GM23338 (cell line): ENCODE measurements around the gene XKR7. TPM values are rescaled to one million over a fixed set of nuclear protein-coding genes. Genes with fewer than 3 reads are reported as not detected.

ENCODE experiments used
- ATAC-seq: fragments of 200-7000 bp; cut with Tn5 transposase; 3 replicates; pipeline ENCODE4 v1.9.1; 2020
- DNase-seq: peaks from one replicate; pipeline ENCODE4 v3.0.0-alpha.2; 2015; ENCODE audit warnings: low spot score
- H2AFZ ChIP-seq: fragments of 200-600 bp; sonication (generic); 2 replicates; pipeline ENCODE4 v1.8.0; 2016; ENCODE audit warnings: antibody characterized with exemption, mild to moderate bottlenecking, moderate library complexity
- H3F3A ChIP-seq: fragments of 200-600 bp; sonication (generic); replicated peaks from 2 replicates; pipeline ENCODE4 v1.8.0; 2017; ENCODE audit warnings: antibody characterized with exemption, mixed run types, low read depth
- H3K27ac ChIP-seq: fragments of 200-600 bp; sonication (generic); 2 replicates; pipeline ENCODE4 v1.6.1; 2016; ENCODE audit warnings: low read depth
- H3K27me3 ChIP-seq: fragments of 200-600 bp; sonication (generic); 2 replicates; pipeline ENCODE4 v1.8.0; 2016; ENCODE audit warnings: mild to moderate bottlenecking, mixed run types, moderate library complexity; ENCODE audit not compliant: insufficient read depth
- H3K36me3 ChIP-seq: fragments of 200-600 bp; sonication (generic); 2 replicates; pipeline ENCODE4 v1.8.0; 2016; ENCODE audit warnings: mild to moderate bottlenecking; ENCODE audit not compliant: insufficient read depth
- H3K4me1 ChIP-seq: fragments of 200-600 bp; sonication (generic); 2 replicates; pipeline ENCODE4 v1.8.0; 2016; ENCODE audit warnings: mild to moderate bottlenecking, moderate library complexity; ENCODE audit not compliant: insufficient read depth
- H3K4me2 ChIP-seq: fragments of 200-600 bp; sonication (generic); 2 replicates; pipeline ENCODE4 v1.7.1; 2017; ENCODE audit warnings: mixed run types
- H3K4me3 ChIP-seq: fragments of 200-600 bp; sonication (generic); 2 replicates; pipeline ENCODE4 v1.6.1; 2016; ENCODE audit warnings: mixed run types
- H3K79me2 ChIP-seq: fragments of 200-600 bp; sonication (generic); replicated peaks from 2 replicates; pipeline ENCODE4 v1.8.0; 2017; ENCODE audit warnings: mild to moderate bottlenecking; ENCODE audit not compliant: insufficient read depth
- H3K9me2 ChIP-seq: fragments of 200-600 bp; sonication (generic); 2 replicates; pipeline ENCODE4 v1.8.0; 2017; ENCODE audit not compliant: insufficient read depth
- H4K20me1 ChIP-seq: fragments of 200-600 bp; sonication (generic); replicated peaks from 2 replicates; pipeline ENCODE4 v1.8.0; 2017; ENCODE audit warnings: mild to moderate bottlenecking; ENCODE audit not compliant: insufficient read depth
- H3K27ac Mint-ChIP-seq: 2 replicates; pipeline ENCODE4 v1.8.0; 2020; ENCODE audit warnings: inconsistent platforms, mild to moderate bottlenecking, moderate library complexity, mixed read lengths
- H3K27me3 Mint-ChIP-seq: 3 replicates; pipeline ENCODE4 v1.8.0; 2022; ENCODE audit warnings: low read depth, mild to moderate bottlenecking, moderate library complexity, mixed read lengths, inconsistent platforms; ENCODE audit not compliant: insufficient read depth, poor library complexity
- H3K36me3 Mint-ChIP-seq: 3 replicates; pipeline ENCODE4 v1.8.0; 2021; ENCODE audit warnings: low read depth, mild to moderate bottlenecking, inconsistent platforms, moderate library complexity, mixed read lengths
- H3K4me1 Mint-ChIP-seq: 3 replicates; pipeline ENCODE4 v1.8.0; 2020; ENCODE audit warnings: mild to moderate bottlenecking, inconsistent platforms, mixed read lengths
- H3K4me3 Mint-ChIP-seq: 3 replicates; pipeline ENCODE4 v1.8.0; 2021; ENCODE audit warnings: moderate library complexity, mild to moderate bottlenecking, inconsistent platforms, mixed read lengths
- H3K9me3 Mint-ChIP-seq: 3 replicates; pipeline ENCODE4 v1.8.0; 2020; ENCODE audit warnings: moderate library complexity, mild to moderate bottlenecking, inconsistent platforms, mixed read lengths
- CREB1 ChIP-seq: fragments of 250-450 bp; sonication (Bioruptor Pico); IDR thresholded peaks from 2 replicates; pipeline ENCODE4 v1.5.0; 2020; ENCODE audit warnings: low read depth, mild to moderate bottlenecking, moderate library complexity
- EZH2 ChIP-seq: fragments of 200-600 bp; sonication (generic); IDR thresholded peaks from one replicate; pipeline ENCODE4 v1.8.0; 2017; ENCODE audit warnings: antibody characterized with exemption, mild to moderate bottlenecking, low read depth; ENCODE audit not compliant: unreplicated experiment
- EZH2phosphoT487 ChIP-seq: fragments of 200-600 bp; sonication (generic); IDR thresholded peaks from one replicate; pipeline ENCODE4 v1.8.1; 2018; ENCODE audit warnings: antibody characterized with exemption; ENCODE audit not compliant: unreplicated experiment
- JUNB ChIP-seq: IDR thresholded peaks from one replicate; pipeline ENCODE4 v1.6.1; 2016; ENCODE audit warnings: antibody characterized with exemption; ENCODE audit not compliant: unreplicated experiment
- NANOG ChIP-seq: IDR thresholded peaks from 2 replicates; pipeline ENCODE4 v1.6.1; 2016; ENCODE audit warnings: antibody characterized with exemption, borderline replicate concordance
- STAT1 ChIP-seq: IDR thresholded peaks from one replicate; pipeline ENCODE4 v1.6.1; 2016; ENCODE audit warnings: antibody characterized with exemption; ENCODE audit not compliant: unreplicated experiment
- ZNF114 ChIP-seq: fragments of 250-450 bp; sonication (Bioruptor Pico); IDR thresholded peaks from 2 replicates; pipeline ENCODE4 v1.5.0; 2020; ENCODE audit warnings: mild to moderate bottlenecking, moderate library complexity
- ZNF331 ChIP-seq: fragments of 250-450 bp; sonication (Bioruptor Pico); IDR thresholded peaks from 2 replicates; pipeline ENCODE4 v1.5.0; 2020; ENCODE audit warnings: low read depth, mild to moderate bottlenecking, moderate library complexity
- polyA plus RNA-seq: library from polyadenylated mRNA; unstranded; fragments of >200 nt; fragmentation: Nextera tagmentation; extraction: Ambion mirVana; gene quantifications from 2 replicates; pipeline ENCODE4 v1.2.1, GENCODE V29; 2016
- total RNA-seq: library from RNA; depleted of rRNA; stranded (reverse); fragments of >200 nt; shearing (Covaris generic); gene quantifications from 2 replicates; pipeline ENCODE4 v1.2.3, GENCODE V29; 2014
- TF ChIP-seq, protein P1 (sequence below), 2 experiments: fragments of 200-600 bp in 1 of 2; sonication (generic) in 1 of 2; conservative IDR thresholded peaks; 2 replicates each; pipeline versions ENCODE4 v1.5.1 to v1.6.1; 2016 to 2017; ENCODE audit warnings: antibody characterized with exemption in 2 of 2, low read depth in 2 of 2, mild to moderate bottlenecking in 2 of 2, moderate library complexity in 1 of 2
- TF ChIP-seq, protein P2 (sequence below): IDR thresholded peaks from one replicate; pipeline ENCODE4 v1.6.1; 2018; ENCODE audit warnings: antibody characterized with exemption; ENCODE audit not compliant: unreplicated experiment
- TF ChIP-seq, protein P3 (sequence below): IDR thresholded peaks from 2 replicates; pipeline ENCODE4 v1.6.1; 2016; ENCODE audit warnings: antibody characterized with exemption

Gene XKR7
- total and polyA plus RNA-seq, 2 experiments from 2014 or later, result 0.61 to 3.9 TPM

GRCh38 chr20:31977080-31977479 is 9.1 kb downstream of the XKR7 start:
- no peaks in the 10 kb centered on the region for H3K27me3 ChIP-seq
- peaks cover 3% of the 10 kb centered on the region; the same call in 1 of the 3 replicates for H3K36me3 Mint-ChIP-seq
- peak overlapping the region; percentile 28; the same call in 1 of the 2 replicates for H3K27ac Mint-ChIP-seq
- H3K9me2 ChIP-seq, result no peaks in the 10 kb centered on the region
- TF ChIP-seq NANOG (no peak), JUNB (no peak), EZH2phosphoT487 (no peak), EZH2 (no peak), ZNF331 (CRISPR knock-in tag) (no peak), ZNF114 (CRISPR knock-in tag) (no peak), STAT1 (no peak), CREB1 (CRISPR knock-in tag) (no peak)
- TF ChIP-seq, protein P1, sequence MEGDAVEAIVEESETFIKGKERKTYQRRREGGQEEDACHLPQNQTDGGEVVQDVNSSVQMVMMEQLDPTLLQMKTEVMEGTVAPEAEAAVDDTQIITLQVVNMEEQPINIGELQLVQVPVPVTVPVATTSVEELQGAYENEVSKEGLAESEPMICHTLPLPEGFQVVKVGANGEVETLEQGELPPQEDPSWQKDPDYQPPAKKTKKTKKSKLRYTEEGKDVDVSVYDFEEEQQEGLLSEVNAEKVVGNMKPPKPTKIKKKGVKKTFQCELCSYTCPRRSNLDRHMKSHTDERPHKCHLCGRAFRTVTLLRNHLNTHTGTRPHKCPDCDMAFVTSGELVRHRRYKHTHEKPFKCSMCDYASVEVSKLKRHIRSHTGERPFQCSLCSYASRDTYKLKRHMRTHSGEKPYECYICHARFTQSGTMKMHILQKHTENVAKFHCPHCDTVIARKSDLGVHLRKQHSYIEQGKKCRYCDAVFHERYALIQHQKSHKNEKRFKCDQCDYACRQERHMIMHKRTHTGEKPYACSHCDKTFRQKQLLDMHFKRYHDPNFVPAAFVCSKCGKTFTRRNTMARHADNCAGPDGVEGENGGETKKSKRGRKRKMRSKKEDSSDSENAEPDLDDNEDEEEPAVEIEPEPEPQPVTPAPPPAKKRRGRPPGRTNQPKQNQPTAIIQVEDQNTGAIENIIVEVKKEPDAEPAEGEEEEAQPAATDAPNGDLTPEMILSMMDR (conservative IDR thresholded peaks at IDR 0.05; ENCODE audit: low read depth in 2 of 2), result no peak
- TF ChIP-seq, protein P2, sequence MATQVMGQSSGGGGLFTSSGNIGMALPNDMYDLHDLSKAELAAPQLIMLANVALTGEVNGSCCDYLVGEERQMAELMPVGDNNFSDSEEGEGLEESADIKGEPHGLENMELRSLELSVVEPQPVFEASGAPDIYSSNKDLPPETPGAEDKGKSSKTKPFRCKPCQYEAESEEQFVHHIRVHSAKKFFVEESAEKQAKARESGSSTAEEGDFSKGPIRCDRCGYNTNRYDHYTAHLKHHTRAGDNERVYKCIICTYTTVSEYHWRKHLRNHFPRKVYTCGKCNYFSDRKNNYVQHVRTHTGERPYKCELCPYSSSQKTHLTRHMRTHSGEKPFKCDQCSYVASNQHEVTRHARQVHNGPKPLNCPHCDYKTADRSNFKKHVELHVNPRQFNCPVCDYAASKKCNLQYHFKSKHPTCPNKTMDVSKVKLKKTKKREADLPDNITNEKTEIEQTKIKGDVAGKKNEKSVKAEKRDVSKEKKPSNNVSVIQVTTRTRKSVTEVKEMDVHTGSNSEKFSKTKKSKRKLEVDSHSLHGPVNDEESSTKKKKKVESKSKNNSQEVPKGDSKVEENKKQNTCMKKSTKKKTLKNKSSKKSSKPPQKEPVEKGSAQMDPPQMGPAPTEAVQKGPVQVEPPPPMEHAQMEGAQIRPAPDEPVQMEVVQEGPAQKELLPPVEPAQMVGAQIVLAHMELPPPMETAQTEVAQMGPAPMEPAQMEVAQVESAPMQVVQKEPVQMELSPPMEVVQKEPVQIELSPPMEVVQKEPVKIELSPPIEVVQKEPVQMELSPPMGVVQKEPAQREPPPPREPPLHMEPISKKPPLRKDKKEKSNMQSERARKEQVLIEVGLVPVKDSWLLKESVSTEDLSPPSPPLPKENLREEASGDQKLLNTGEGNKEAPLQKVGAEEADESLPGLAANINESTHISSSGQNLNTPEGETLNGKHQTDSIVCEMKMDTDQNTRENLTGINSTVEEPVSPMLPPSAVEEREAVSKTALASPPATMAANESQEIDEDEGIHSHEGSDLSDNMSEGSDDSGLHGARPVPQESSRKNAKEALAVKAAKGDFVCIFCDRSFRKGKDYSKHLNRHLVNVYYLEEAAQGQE, result no peak
- TF ChIP-seq, protein P3, sequence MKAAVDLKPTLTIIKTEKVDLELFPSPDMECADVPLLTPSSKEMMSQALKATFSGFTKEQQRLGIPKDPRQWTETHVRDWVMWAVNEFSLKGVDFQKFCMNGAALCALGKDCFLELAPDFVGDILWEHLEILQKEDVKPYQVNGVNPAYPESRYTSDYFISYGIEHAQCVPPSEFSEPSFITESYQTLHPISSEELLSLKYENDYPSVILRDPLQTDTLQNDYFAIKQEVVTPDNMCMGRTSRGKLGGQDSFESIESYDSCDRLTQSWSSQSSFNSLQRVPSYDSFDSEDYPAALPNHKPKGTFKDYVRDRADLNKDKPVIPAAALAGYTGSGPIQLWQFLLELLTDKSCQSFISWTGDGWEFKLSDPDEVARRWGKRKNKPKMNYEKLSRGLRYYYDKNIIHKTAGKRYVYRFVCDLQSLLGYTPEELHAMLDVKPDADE, result no peak
- DNase-seq, result no peak
- peaks cover 3% of the 10 kb centered on the region for H3K27me3 Mint-ChIP-seq
- no peak for ATAC-seq
- no peak overlapping the region for H3K4me2 ChIP-seq
- peaks cover 21% of the 10 kb centered on the region for H3F3A ChIP-seq
- peaks cover 28% of the 10 kb centered on the region for H3K4me1 ChIP-seq
- H3K4me3 ChIP-seq, result no peak overlapping the region
- no peaks in the 10 kb centered on the region for H3K36me3 ChIP-seq
- H3K27ac ChIP-seq, result no peak overlapping the region
- H3K79me2 ChIP-seq, result no peaks in the 10 kb centered on the region
- peak overlapping the region; percentile 35; the same call in 1 of the 2 replicates for H2AFZ ChIP-seq
- peaks cover 5% of the 10 kb centered on the region; the same call in 1 of the 2 replicates for H4K20me1 ChIP-seq
- no peak overlapping the region for H3K4me3 Mint-ChIP-seq
- H3K4me1 Mint-ChIP-seq, result peaks cover 29% of the 10 kb centered on the region
- H3K9me3 Mint-ChIP-seq, result peaks cover 22% of the 10 kb centered on the region; the same call in 2 of the 3 replicates
